AG20443 (cell line): ENCODE measurements around the gene SEMA3F.
"Not testable (repeated sequence)": the region's sequence is repeated elsewhere in the genome, so short reads cannot be mapped to it uniquely, and the experiment has no call there.

ENCODE experiments used
- DNase-seq: peaks from one replicate; pipeline ENCODE4 v3.0.0; 2012; ENCODE audit warnings: low spot score, mixed read lengths

The SEMA3F gene

DNA sequence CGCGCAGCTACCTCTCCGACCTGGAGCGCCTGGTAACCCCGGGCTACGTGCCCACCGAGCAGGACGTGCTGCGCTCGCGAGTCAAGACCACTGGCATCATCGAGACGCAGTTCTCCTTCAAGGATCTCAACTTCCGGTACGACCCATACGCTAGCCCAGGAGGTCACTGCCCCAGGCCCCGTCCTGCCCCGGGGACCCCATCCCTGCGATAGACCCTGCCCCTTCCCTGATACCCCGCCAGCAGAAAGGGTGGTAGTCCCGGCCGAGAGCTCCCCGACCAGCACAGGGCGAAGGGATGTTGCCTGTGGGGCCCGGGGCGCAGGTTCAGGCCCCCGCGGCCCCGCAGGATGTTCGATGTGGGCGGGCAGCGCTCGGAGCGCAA, 38.6 kb downstream of the SEMA3F start:
- no peak for DNase-seq

DNA sequence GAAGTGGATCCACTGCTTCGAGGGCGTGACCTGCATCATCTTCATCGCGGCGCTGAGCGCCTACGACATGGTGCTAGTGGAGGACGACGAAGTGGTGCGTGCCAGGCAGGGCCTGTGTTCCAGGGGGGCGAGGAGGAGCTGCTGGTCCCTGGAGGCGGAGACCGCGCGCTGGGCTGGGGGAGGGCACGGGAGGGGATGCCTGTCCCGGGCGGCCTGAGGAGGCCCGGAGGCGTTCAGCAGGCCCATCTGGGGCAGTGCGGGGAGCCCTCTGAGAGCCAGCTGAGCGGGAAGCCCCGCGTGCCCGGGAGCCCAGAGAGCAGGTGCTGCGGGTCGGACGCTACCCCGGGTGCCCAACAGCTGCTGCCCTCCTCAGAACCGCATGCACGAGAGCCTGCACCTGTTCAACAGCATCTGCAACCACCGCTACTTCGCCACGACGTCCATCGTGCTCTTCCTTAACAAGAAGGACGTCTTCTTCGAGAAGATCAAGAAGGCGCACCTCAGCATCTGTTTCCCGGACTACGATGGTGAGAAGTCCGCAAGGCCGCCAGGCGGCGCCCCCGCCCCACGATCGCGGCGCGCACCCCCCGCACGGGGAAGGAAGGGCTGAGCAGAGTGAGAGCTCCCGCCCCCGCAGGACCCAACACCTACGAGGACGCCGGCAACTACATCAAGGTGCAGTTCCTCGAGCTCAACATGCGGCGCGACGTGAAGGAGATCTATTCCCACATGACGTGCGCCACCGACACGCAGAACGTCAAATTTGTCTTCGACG, 39.2 kb downstream of the SEMA3F start:
- DNase-seq, result peak; percentile 86

- peak; percentile 47 for DNase-seq
Observed at GRCh38 chr3:50194903-50195500, 39.9 kb downstream of the SEMA3F start.

GRCh38 chr3:50195501-50196252, 40.6 kb downstream of the SEMA3F start:
- DNase-seq, result no peak

GRCh38 chr3:50196253-50196801, 41.2 kb downstream of the SEMA3F start:
- DNase-seq, result no peak

DNA sequence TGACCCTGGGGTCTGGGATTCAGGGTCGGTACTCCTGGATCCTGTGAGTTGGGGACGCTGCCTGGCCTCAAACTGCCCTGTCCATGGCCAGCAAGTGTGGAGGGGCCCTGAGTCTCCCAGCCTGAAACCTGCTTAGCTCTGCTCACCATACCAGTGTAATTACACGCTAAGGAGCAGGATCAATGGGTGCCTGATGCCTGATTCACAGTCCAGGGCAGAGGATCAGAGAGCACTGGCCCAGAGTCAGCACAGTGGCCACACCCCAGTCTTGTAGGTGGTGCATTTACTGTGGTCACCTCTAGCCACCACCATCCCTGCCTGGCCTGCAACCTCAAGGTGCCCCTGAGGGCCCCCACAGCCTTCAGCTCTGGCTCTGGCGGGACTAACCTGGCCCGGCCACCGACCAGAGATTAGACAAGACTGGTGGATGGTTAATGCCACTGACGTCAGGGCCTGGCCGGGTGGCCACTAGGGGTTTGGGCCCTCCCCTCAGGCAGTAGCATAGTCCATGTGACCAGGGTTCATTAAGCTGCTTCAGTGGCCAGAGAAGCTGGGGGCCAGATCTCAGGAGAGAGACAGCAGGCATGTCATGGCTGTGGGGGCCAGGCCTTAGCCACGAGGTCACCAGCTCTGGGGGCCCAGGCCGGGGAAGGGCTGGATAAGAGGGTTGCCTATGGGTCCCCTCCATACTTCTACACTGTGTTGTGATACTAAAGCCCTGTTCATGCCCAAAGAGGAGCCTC, 46.6 kb downstream of the SEMA3F start:
- DNase-seq, result no peak

DNA sequence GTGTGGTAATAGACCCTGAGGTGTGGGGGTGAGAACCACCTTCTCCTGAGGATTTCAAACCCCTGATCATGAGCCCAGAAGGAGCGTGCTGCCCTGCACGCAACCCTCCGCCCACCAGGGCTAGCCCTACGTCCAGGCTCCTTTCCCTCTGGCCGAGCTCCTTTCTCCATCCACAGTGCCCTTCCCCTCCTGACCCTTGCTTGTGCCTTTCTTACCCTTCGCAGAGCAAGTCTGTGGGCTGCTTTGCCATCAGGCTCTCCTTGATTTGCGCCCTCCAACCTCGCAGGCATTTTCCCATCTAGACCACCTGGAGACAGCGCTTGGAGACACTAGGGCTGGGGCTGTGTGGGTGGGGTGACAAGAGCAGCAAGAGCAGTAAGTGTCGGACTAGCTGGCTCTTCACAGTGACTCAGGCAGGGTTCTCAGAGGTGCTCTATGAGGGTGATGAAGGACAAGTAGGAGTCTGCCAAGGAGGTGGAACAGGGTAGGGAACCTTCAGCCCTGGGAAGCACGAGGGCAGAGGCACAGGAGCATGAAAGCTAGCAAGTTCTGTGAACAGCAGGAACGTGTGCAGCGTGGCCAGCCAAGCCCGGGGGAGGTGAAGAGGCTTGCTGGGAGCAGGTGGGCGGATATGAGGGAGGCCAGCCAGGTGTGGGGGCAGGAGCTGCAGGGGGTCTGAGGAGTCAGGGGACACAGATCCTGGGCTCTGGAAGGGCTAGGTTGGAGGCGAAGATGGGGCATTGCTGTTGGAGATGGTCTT, 47.4 kb downstream of the SEMA3F start:
- no peak for DNase-seq

GRCh38 chr3:50203113-50203808, 48.1 kb downstream of the SEMA3F start:
- DNase-seq, result no peak

GRCh38 chr3:50203809-50204803, 49.0 kb downstream of the SEMA3F start:
- DNase-seq, result no peak

GRCh38 chr3:50204804-50205412, 49.8 kb downstream of the SEMA3F start, which contains the start of gene SLC38A3:
Gene SLC38A3 (plus strand): TSS chr3:50205271. CDS start chr3:50214200, 8,929 bp downstream.
- peak; percentile 52 for DNase-seq

DNA sequence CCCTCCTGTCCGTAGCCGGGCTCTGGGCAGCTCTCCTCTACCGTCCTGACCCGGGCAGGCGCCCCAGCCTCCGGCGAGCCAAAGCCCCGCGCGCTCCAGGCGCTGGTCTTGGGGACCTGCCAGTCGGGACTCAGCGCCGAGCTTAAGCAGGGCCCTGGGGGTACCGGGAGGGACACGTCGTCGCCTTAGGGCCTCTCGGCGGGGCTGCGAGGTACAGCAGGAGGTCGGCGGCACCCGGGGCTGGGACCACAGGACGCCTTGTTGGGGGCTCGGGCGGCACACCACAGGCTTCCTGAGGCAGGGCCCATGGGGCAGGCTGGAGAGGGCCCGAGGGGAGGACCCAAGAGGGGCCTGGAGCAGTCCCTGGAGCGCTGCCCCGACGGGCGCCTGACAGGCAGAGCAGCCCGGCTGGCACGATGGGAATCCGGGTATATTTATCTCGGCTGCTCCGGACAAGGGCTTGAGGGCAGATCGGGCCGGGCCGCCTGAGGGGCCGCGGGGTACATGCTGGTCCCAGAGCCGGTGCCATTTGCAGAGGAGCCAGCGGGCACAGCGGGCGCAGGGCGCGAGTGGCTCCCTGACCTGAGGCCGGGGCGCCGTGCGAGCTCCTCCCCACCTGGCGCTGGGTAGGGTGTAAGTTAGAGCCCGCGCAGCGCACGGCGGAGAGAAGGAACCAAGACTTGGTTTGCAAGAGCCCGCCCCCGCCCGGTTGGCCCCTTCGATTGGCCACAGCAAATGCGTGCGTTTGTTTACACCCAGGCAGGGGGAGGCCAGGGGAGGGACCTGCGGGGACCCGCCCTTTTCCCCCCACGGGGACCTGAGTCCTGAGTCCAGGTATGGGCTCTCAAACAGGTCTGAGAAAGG, 50.5 kb downstream of the SEMA3F start:
- peak; percentile 38 for DNase-seq

GRCh38 chr3:50207359-50208042, 52.4 kb downstream of the SEMA3F start:
- no peak for DNase-seq

- no peak for DNase-seq
Observed at GRCh38 chr3:50208677-50209344, 53.7 kb downstream of the SEMA3F start.

GRCh38 chr3:50210176-50210509, 55.0 kb downstream of the SEMA3F start:
- no peak for DNase-seq

DNA sequence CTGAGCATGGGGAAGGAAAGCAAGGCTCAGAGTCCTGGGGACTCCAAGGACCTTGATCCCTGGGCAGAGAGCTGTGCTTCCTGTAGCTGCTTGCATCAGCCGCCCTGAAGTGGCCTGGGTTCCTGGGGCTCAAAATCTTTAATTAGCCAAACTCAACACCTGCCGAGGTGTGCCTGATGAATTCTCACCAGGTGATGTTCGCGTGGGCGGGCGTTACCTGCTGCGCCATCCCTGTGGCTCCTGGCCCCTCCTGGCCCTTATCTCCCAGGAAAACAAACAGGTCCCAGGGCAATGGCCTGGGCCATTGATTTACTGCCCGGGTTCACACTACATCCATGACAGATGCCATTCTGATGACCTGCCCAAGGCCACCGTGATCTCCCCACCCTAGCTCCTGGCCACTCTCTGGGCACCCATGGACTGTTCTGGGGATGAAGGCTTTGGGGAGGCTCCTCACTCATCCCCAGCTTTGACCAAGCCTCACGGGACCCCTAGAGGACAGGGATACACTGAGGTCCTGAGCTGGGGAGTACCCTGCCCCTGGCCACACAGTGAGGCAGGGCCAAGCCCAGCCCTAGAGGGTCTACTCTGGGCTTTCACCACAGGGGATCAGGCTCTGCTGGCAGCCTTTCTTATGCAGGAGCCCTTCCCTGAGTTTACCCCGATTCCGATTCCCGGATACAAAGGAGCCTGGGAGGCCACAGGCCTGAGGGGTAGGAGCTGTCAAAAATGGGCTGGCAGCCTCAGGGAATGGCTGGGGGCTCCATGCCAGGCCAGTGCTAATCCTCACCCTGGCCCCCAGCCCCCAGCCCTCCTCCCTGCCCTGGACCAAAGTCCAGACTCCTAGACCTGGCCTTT, 55.6 kb downstream of the SEMA3F start:
- no peak for DNase-seq

- DNase-seq, result not testable (repeated sequence)
Observed at GRCh38 chr3:50211368-50211717, 56.2 kb downstream of the SEMA3F start.
